ENCODE data around the gene RPS6KA3. TPM values are rescaled to one million over a fixed set of nuclear protein-coding genes. Genes with fewer than 3 reads are reported as not detected.

The RPS6KA3 gene
- total RNA-seq, 4 donors from 2014 or later: 41.1 to 56.7 (median 50.7) TPM

- no peaks in the 10 kb centered on the region for H3K4me1 ChIP-seq
- no peak overlapping the region for H3K27ac ChIP-seq
- no peak overlapping the region for H3K4me3 ChIP-seq
- DNase-seq: no peak
- H3K27me3 ChIP-seq: no peaks in the 10 kb centered on the region
- TF ChIP-seq POLR2A (IDR thresholded peaks at IDR 0.05): no peak
- no peak for TF ChIP-seq CTCF (IDR thresholded peaks at IDR 0.05)
- H3K9me3 ChIP-seq: no peaks in the 10 kb centered on the region
- H3K36me3 ChIP-seq: no peaks in the 10 kb centered on the region
These were observed 148.5 kb downstream of the RPS6KA3 start for GRCh38 chrX:20118065-20118824.

DNA sequence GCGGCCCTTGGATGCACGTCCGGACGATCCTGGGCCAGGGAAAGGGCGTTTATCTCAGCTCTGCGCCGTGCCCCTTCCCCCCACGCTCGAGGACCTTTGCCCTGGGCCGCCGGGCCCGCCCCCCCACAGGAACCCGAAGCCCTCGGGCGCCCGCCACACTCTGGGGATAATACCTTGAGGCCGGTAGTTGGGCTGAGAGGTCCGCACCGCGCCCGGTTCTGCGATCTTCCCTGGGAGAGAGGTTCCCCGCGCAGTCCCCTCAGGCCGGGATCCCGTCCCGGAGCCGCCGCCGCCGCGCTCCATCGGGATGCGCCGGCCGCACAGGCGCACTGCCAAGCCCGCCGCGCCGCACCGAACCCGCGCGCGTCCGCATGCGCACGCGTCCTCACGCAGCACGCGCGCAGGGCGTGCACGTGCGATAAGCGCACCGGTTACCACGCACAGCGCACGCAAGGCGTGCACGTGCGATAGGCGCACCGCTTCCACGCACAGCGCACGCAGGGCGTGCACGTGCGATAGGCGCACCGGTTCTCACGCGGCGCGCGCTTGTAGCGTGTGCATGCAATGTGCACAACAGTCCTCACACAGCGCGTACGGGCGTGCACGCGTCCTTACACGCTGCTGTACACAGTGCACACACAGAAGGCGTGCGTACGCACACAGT lies 150.0 kb downstream of the RPS6KA3 start, which contains the start of gene MAP7D2:
Gene MAP7D2, minus strand, starts transcription at position 331 of the 664 bp plus-strand sequence. Its CDS starts 28 bp downstream, at position 303.
- no peak for DNase-seq
- H3K36me3 ChIP-seq: no peaks in the 10 kb centered on the region
- no peaks in the 10 kb centered on the region for H3K9me3 ChIP-seq
- H3K27me3 ChIP-seq: no peaks in the 10 kb centered on the region
- H3K4me3 ChIP-seq: peak within 1 kb of the TSS in 2 of 4 donors; percentile 36 to 45
- H3K27ac ChIP-seq: no peak within 1 kb of the TSS
- no peaks in the 10 kb centered on the region for H3K4me1 ChIP-seq
- TF ChIP-seq CTCF (IDR thresholded peaks at IDR 0.05): no peak
- TF ChIP-seq POLR2A (IDR thresholded peaks at IDR 0.05): no peak

- H3K27me3 ChIP-seq: no peaks in the 10 kb centered on the region
- H3K9me3 ChIP-seq: no peaks in the 10 kb centered on the region
- H3K27ac ChIP-seq: no peak overlapping the region
- no peaks in the 10 kb centered on the region for H3K36me3 ChIP-seq
- H3K4me1 ChIP-seq: no peaks in the 10 kb centered on the region
- no peak for DNase-seq
- H3K4me3 ChIP-seq: peak overlapping the region in 2 of 4 donors; percentile 36 to 45
- TF ChIP-seq POLR2A (IDR thresholded peaks at IDR 0.05): no peak
- TF ChIP-seq CTCF (IDR thresholded peaks at IDR 0.05): no peak
These were observed 150.6 kb downstream of the RPS6KA3 start for GRCh38 chrX:20116087-20116576.

DNA sequence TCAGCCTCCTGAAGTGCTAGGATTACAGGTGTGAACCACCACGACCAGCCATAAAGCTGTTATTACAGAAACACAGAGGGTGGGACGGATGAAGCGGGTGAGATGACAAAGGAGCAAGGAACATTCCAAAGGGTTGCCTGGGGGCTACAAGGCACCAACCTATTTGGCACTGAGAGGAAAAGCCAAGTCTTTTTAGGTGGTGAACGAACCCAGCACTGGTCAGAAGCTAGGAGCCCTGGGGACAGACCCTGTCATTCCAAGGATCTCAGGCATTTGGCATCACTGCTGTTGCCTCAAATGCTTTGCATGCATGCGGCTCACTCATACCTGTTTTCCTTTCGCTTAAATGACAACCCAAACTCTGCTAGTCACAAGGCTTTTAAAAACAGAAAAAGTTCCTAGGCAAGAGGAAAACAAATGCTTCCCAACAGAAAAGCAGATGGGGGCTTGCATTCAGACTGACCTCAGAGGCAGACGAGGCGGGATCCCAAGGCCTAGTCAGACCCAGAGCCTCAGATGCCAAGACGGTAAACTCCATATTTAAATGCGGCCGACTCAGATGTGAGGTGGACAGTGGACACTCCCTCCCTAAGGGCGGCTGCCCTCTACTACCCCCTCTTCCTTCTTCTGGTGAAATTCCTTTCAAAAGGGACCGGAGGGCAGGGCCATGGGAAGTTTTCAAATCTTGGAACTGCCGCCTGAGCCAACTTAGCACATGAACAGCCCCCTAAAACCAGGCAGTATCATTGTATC lies 154.5 kb downstream of the RPS6KA3 start:
- no peaks in the 10 kb centered on the region for H3K9me3 ChIP-seq
- no peaks in the 10 kb centered on the region for H3K4me1 ChIP-seq
- no peak for DNase-seq
- H3K27ac ChIP-seq: no peak overlapping the region
- no peaks in the 10 kb centered on the region for H3K36me3 ChIP-seq
- H3K4me3 ChIP-seq: no peak overlapping the region
- no peaks in the 10 kb centered on the region for H3K27me3 ChIP-seq
- TF ChIP-seq CTCF (IDR thresholded peaks at IDR 0.05) (no peak), POLR2A (IDR thresholded peaks at IDR 0.05) (no peak)

DNA sequence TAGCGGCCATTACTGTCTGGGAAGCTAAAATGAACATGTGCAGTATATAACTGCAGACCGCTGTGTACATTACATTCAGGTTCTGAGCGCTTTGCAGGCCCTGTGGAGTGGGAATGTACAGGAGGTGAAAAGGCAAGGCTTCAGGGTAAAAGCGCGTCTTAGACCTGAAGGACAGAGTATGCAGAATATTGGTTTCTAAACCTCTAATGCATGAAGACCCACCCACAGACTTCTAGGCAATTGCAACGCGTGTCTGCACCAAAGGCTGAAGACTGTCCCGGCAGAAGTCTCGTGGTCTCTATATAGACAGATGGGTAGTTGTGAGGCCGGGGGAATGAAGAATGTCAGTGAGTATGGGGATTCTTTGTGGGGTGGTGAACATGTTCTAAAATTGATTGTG lies 155.4 kb downstream of the RPS6KA3 start:
- DNase-seq: no peak
- Histone ChIP-seq H3K36me3 (no peaks in the 10 kb centered on the region), H3K4me1 (no peaks in the 10 kb centered on the region), H3K27ac (no peak overlapping the region), H3K4me3 (no peak overlapping the region), H3K9me3 (no peaks in the 10 kb centered on the region), H3K27me3 (no peaks in the 10 kb centered on the region)
- TF ChIP-seq CTCF (IDR thresholded peaks at IDR 0.05): no peak
- TF ChIP-seq POLR2A (IDR thresholded peaks at IDR 0.05): no peak

All from Peyer's patch (tissue), 4 donors.